HEK293 (cell line): ENCODE results near the gene CHST12.
A peak's percentile ranks its signal among the peaks of the same experiment; 100 is the strongest.

Source experiments
- CTCF ChIA-PET: fragments of 350-600 bp; formaldehyde crosslinking; extraction: SDS; loops from one replicate; lab custom pipeline; 2021; ENCODE audit warnings: antibody characterized with exemption; lab: Yijun Ruan, JAX
- POLR2A ChIA-PET: fragments of 300-600 bp; formaldehyde crosslinking; extraction: SDS; loops from one replicate; lab custom pipeline; 2020; ENCODE audit warnings: antibody characterized with exemption, inconsistent platforms; lab: Yijun Ruan, JAX
- H3K27ac ChIP-seq: fragments of 200-500 bp; sonication (Bioruptor generic); 2 replicates; pipeline ENCODE4 v1.5.1; 2014; ENCODE audit warnings: low read depth, low read length, control low read depth, inconsistent platforms; ENCODE audit errors: extremely low read depth
- H3K36me3 ChIP-seq, 2 experiments: fragments of 200-500 bp in 1 of 2; sonication (Bioruptor generic) in 1 of 2; 1 replicate in 1 of 2; 2 replicates in 1 of 2; pipeline ENCODE4 v1.5.1; 2014 to 2017; ENCODE audit warnings: inconsistent platforms in 2 of 2, low read length in 2 of 2; ENCODE audit not compliant: control insufficient read depth in 2 of 2, insufficient read depth in 1 of 2
- H3K4me1 ChIP-seq: fragments of 200-500 bp; sonication (Bioruptor generic); 2 replicates; pipeline ENCODE4 v1.5.1; 2014; ENCODE audit warnings: mild to moderate bottlenecking, low read length, inconsistent platforms; ENCODE audit not compliant: control insufficient read depth, insufficient read depth
- H3K4me3 ChIP-seq: 2 replicates; pipeline ENCODE4 v1.5.1; 2011; ENCODE audit warnings: low read depth, mild to moderate bottlenecking, control low read depth, low read length, moderate library complexity
- H3K9me3 ChIP-seq: fragments of 200-500 bp; sonication (Bioruptor generic); 2 replicates; pipeline ENCODE4 v1.5.1; 2014; ENCODE audit warnings: low read depth, low read length, inconsistent platforms; ENCODE audit not compliant: control insufficient read depth, insufficient read depth
- OVOL3 ChIP-seq: fragments of 450-650 bp; formaldehyde crosslinking; IDR thresholded peaks from 2 replicates; pipeline ENCODE4 v1.5.1; 2016; ENCODE audit warnings: missing biosample characterization, missing genetic modification characterization
- ZBTB20 ChIP-seq: fragments of 450-650 bp; formaldehyde crosslinking; IDR thresholded peaks from 2 replicates; pipeline ENCODE4 v1.5.1; 2016; ENCODE audit warnings: missing biosample characterization, missing genetic modification characterization
- ZBTB21 ChIP-seq: fragments of 450-650 bp; formaldehyde crosslinking; IDR thresholded peaks from 2 replicates; pipeline ENCODE4 v1.5.1; 2017; ENCODE audit warnings: missing biosample characterization, missing genetic modification characterization
- ZBTB48 ChIP-seq: fragments of 450-650 bp; formaldehyde crosslinking; IDR thresholded peaks from 2 replicates; pipeline ENCODE4 v1.5.1; 2016; ENCODE audit warnings: missing biosample characterization, missing genetic modification characterization
- ZBTB8A ChIP-seq: fragments of 450-650 bp; formaldehyde crosslinking; IDR thresholded peaks from 2 replicates; pipeline ENCODE4 v1.5.1; 2016; ENCODE audit warnings: missing biosample characterization, missing genetic modification characterization
- ZFP3 ChIP-seq: fragments of 450-650 bp; formaldehyde crosslinking; IDR thresholded peaks from 2 replicates; pipeline ENCODE4 v1.5.1; 2016; ENCODE audit warnings: low read depth, missing biosample characterization, missing genetic modification characterization
- ZFP69B ChIP-seq: fragments of 450-650 bp; formaldehyde crosslinking; IDR thresholded peaks from 2 replicates; pipeline ENCODE4 v1.5.1; 2016; ENCODE audit warnings: missing biosample characterization, missing genetic modification characterization
- ZNF138 ChIP-seq: fragments of 450-650 bp; formaldehyde crosslinking; IDR thresholded peaks from 2 replicates; pipeline ENCODE4 v1.5.1; 2016; ENCODE audit warnings: missing biosample characterization, missing genetic modification characterization, borderline replicate concordance
- ZNF169 ChIP-seq: fragments of 450-650 bp; formaldehyde crosslinking; IDR thresholded peaks from 2 replicates; pipeline ENCODE4 v1.5.1; 2016; ENCODE audit warnings: missing biosample characterization, missing genetic modification characterization
- ZNF2 ChIP-seq: fragments of 450-650 bp; formaldehyde crosslinking; IDR thresholded peaks from 2 replicates; pipeline ENCODE4 v1.5.1; 2016; ENCODE audit warnings: missing biosample characterization, missing genetic modification characterization
- ZNF221 ChIP-seq: fragments of 450-650 bp; formaldehyde crosslinking; IDR thresholded peaks from 2 replicates; pipeline ENCODE4 v1.5.1; 2017; ENCODE audit warnings: missing biosample characterization, missing genetic modification characterization, borderline replicate concordance
- ZNF24 ChIP-seq: fragments of 450-650 bp; formaldehyde crosslinking; IDR thresholded peaks from 2 replicates; pipeline ENCODE4 v1.5.1; 2016; ENCODE audit warnings: missing biosample characterization, missing genetic modification characterization
- ZNF266 ChIP-seq: fragments of 450-650 bp; formaldehyde crosslinking; IDR thresholded peaks from 2 replicates; pipeline ENCODE4 v1.5.1; 2016; ENCODE audit warnings: missing biosample characterization, missing genetic modification characterization, low read depth
- ZNF302 ChIP-seq: fragments of 450-650 bp; formaldehyde crosslinking; IDR thresholded peaks from 2 replicates; pipeline ENCODE4 v1.5.1; 2016; ENCODE audit warnings: missing biosample characterization, missing genetic modification characterization, low read depth
- ZNF324 ChIP-seq: fragments of 450-650 bp; formaldehyde crosslinking; IDR thresholded peaks from 2 replicates; pipeline ENCODE4 v1.5.1; 2016; ENCODE audit warnings: missing biosample characterization, missing genetic modification characterization
- ZNF366 ChIP-seq: fragments of 450-650 bp; formaldehyde crosslinking; conservative IDR thresholded peaks from 2 replicates; pipeline ENCODE4 v1.5.1; 2016; ENCODE audit warnings: missing biosample characterization, missing genetic modification characterization
- ZNF548 ChIP-seq: fragments of 450-650 bp; formaldehyde crosslinking; IDR thresholded peaks from 2 replicates; pipeline ENCODE4 v1.5.1; 2016; ENCODE audit warnings: missing biosample characterization, missing genetic modification characterization
- ZNF600 ChIP-seq: fragments of 450-650 bp; formaldehyde crosslinking; IDR thresholded peaks from 2 replicates; pipeline ENCODE4 v1.5.1; 2016; ENCODE audit warnings: missing biosample characterization, missing genetic modification characterization
- ZNF629 ChIP-seq: fragments of 450-650 bp; formaldehyde crosslinking; IDR thresholded peaks from 2 replicates; pipeline ENCODE4 v1.5.1; 2017; ENCODE audit warnings: missing biosample characterization, missing genetic modification characterization
- ZNF658 ChIP-seq: fragments of 450-650 bp; formaldehyde crosslinking; IDR thresholded peaks from 2 replicates; pipeline ENCODE4; 2016; ENCODE audit warnings: missing biosample characterization, missing genetic modification characterization
- ZNF791 ChIP-seq: fragments of 450-650 bp; formaldehyde crosslinking; IDR thresholded peaks from 2 replicates; pipeline ENCODE4 v1.5.1; 2016; ENCODE audit warnings: missing biosample characterization, missing genetic modification characterization
- ZNF843 ChIP-seq: fragments of 450-650 bp; formaldehyde crosslinking; IDR thresholded peaks from 2 replicates; pipeline ENCODE4 v1.5.1; 2016; ENCODE audit warnings: missing biosample characterization, missing genetic modification characterization
- ZSCAN23 ChIP-seq: fragments of 450-650 bp; formaldehyde crosslinking; IDR thresholded peaks from 2 replicates; pipeline ENCODE4 v1.5.1; 2016; ENCODE audit warnings: missing biosample characterization, missing genetic modification characterization
- TF ChIP-seq, protein P1 (sequence below): fragments of 450-650 bp; formaldehyde crosslinking; IDR thresholded peaks from 2 replicates; pipeline ENCODE4 v1.5.1; 2016; ENCODE audit warnings: missing biosample characterization, missing genetic modification characterization, borderline replicate concordance
- TF ChIP-seq, protein P2 (sequence below): fragments of 450-650 bp; IDR thresholded peaks from 2 replicates; pipeline ENCODE4 v1.5.1; 2018; ENCODE audit warnings: missing biosample characterization, missing genetic modification characterization
- TF ChIP-seq, protein P3 (sequence below): fragments of 450-650 bp; formaldehyde crosslinking; conservative IDR thresholded peaks from 2 replicates; pipeline ENCODE4 v1.5.1; 2016; ENCODE audit warnings: low read depth, missing biosample characterization, missing genetic modification characterization

The CHST12 gene

DNA sequence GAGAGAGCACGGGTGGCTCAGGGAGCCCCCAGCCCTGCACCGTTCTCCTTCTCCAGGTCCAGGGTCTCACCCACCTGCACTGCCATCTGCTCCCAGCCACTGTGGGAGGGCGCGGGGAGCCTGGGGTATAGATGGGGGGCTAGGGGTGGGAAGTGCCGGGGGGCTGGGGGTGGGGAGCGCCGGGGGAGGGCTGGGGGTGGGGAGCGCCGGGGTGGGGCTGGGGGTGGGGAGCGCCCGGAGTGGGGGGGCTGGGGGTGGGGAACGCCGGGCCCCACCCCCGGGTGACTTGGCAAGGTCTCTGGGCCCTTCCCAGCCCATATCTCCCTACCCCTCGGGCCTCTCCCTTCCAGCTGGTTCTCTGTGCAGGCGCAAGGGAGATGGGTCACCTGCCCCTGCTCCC lies 72.9 kb downstream of the CHST12 start, which contains the start of gene GRIFIN:
Gene GRIFIN (minus strand): TSS at position 101 of the 400 bp plus-strand sequence. CDS start 15 bp downstream, at position 86.
- TF ChIP-seq ZBTB48 (tag by site-specific recombination), result no peak
- ChIA-PET CTCF (interaction anchor here (0.6 kb wide), 2 partner anchors 194 to 242 kb away, joined by 3 to 4 read pairs; no protein-coding TSS in a partner anchor), POLR2A (no interaction called here)
- no peak within 1 kb of the TSS for H3K27ac ChIP-seq
- H3K9me3 ChIP-seq, result no peaks in the 10 kb centered on the region
- no peaks in the 10 kb centered on the region for H3K36me3 ChIP-seq
- no peak within 1 kb of the TSS for H3K4me3 ChIP-seq
- H3K4me1 ChIP-seq, result no peaks in the 10 kb centered on the region

DNA sequence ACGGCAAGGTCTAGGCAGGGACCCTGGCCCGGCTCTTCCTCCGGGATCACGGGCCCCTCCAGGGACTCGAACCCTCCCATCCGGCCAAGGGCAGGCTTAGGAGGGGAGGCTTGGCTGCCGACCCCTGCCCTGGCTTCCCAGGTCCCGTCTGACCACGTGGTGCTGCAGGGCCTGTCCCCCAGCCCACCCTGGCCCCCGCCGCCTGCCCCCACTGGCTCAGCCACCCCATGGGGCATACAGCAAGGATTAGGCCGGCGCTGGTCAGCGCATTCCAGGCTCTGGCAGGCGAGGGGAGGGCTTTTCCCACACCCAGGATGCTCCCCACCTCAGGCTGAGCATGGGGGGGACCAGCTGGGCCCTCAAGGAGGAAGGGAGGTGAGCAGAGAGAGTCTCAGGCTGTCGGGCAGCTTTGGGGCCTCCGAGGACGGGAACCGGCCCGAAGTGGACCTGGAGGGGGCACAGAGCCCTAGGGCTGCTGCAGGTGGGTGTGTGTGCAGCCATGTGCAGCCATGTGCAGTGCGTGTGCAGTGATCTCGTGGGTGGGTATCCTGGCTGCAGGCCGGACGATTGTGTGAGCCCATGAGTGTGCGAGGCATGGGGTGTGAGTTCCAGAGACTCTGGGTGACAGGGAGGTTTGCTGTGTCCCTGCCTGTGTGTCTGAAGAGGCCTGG lies 73.5 kb downstream of the CHST12 start:
- Histone ChIP-seq H3K27ac (no peak overlapping the region), H3K36me3 (no peaks in the 10 kb centered on the region), H3K4me3 (no peak overlapping the region), H3K9me3 (no peaks in the 10 kb centered on the region), H3K4me1 (no peaks in the 10 kb centered on the region)
- CTCF ChIA-PET, result interaction anchor here (0.6 kb wide), 1 partner anchor 242 kb away, joined by 3 read pairs; no protein-coding TSS in a partner anchor
- POLR2A ChIA-PET, result no interaction called here
- TF ChIP-seq ZNF548 (tag by site-specific recombination), result no peak
- no peak for TF ChIP-seq ZNF138 (tag by site-specific recombination)
- TF ChIP-seq ZNF629 (tag by site-specific recombination), result no peak
- TF ChIP-seq, protein P1, sequence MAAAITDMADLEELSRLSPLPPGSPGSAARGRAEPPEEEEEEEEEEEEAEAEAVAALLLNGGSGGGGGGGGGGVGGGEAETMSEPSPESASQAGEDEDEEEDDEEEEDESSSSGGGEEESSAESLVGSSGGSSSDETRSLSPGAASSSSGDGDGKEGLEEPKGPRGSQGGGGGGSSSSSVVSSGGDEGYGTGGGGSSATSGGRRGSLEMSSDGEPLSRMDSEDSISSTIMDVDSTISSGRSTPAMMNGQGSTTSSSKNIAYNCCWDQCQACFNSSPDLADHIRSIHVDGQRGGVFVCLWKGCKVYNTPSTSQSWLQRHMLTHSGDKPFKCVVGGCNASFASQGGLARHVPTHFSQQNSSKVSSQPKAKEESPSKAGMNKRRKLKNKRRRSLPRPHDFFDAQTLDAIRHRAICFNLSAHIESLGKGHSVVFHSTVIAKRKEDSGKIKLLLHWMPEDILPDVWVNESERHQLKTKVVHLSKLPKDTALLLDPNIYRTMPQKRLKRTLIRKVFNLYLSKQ, result no peak
- TF ChIP-seq, protein P2, sequence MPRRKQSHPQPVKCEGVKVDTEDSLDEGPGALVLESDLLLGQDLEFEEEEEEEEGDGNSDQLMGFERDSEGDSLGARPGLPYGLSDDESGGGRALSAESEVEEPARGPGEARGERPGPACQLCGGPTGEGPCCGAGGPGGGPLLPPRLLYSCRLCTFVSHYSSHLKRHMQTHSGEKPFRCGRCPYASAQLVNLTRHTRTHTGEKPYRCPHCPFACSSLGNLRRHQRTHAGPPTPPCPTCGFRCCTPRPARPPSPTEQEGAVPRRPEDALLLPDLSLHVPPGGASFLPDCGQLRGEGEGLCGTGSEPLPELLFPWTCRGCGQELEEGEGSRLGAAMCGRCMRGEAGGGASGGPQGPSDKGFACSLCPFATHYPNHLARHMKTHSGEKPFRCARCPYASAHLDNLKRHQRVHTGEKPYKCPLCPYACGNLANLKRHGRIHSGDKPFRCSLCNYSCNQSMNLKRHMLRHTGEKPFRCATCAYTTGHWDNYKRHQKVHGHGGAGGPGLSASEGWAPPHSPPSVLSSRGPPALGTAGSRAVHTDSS (tag by site-specific recombination), result no peak
- TF ChIP-seq ZNF658, result no peak
- TF ChIP-seq ZNF169 (tag by site-specific recombination), result no peak
- TF ChIP-seq ZNF2, result no peak
- TF ChIP-seq ZNF221, result no peak
- no peak for TF ChIP-seq ZNF24
- no peak for TF ChIP-seq ZNF324
- no peak for TF ChIP-seq ZNF302 (tag by site-specific recombination)
- TF ChIP-seq ZBTB8A, result no peak
- no peak for TF ChIP-seq ZFP3 (tag by site-specific recombination)
- TF ChIP-seq ZSCAN23 (tag by site-specific recombination), result no peak
- no peak for TF ChIP-seq ZBTB21
- TF ChIP-seq ZBTB20 (tag by site-specific recombination), result no peak

DNA sequence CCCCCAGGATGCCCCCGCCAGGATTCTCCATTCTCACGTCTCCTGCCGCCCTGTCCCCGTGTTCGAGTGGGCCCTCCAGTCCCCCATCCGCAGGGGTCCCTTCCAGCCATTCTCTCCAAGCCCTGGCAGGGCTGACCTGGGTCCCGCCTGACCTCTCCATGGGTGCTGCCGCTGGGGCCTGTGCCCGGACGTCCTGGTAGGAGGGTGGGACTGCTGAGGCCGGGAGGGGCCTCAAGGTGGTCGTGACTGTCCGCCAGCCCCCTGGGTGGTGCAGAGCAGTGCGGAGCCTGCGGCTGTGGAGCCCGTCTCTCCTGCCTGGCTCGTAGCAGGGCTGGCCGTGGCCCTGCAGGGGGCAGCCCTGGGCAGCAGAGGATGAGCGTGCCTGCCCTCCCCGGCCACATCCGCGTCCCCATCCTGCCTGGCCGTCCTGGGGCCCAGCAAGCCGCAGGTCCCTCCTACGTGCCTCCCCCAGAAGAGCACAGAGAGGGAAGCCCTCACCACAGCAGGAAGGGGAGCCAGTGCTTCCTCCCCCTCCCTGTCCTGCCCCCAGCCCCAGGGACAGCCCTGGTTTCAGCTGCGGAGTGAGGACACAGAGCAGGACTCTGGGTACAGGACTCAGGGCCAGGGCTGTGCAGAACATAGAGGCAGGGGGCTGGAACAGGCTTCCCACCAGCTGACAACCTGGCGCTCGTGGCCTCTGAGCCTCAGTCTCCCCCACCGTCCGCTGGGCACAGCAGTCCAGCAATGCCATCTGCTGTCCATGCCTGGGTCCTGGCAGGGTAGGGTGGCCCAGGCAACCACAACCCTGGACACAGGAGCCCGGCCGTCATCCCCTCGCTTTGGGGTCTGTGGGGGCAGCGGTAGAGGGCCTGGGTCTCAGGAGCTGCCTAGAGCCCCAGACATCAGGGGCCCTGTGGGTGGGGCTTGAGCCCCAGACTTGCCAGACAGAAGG lies 74.3 kb downstream of the CHST12 start:
- ChIA-PET CTCF (interaction anchor here (0.7 to 1.3 kb wide), 3 partner anchors 8 to 1575 kb away, joined by 3 to 6 read pairs (median 3); no protein-coding TSS in a partner anchor), POLR2A (no interaction called here)
- Histone ChIP-seq H3K36me3 (no peaks in the 10 kb centered on the region), H3K4me1 (no peaks in the 10 kb centered on the region), H3K27ac (no peak overlapping the region), H3K4me3 (no peak overlapping the region), H3K9me3 (no peaks in the 10 kb centered on the region)
- no peak for TF ChIP-seq ZNF266
- TF ChIP-seq ZNF600 (tag by site-specific recombination), result 0 out of 2 replicates have a peak, but pooled peaks have one; percentile 33
- no peak for TF ChIP-seq ZNF843 (tag by site-specific recombination)
- TF ChIP-seq ZNF366, result no peak
- no peak for TF ChIP-seq OVOL3 (tag by site-specific recombination)
- no peak for TF ChIP-seq ZNF2
- TF ChIP-seq, protein P3, sequence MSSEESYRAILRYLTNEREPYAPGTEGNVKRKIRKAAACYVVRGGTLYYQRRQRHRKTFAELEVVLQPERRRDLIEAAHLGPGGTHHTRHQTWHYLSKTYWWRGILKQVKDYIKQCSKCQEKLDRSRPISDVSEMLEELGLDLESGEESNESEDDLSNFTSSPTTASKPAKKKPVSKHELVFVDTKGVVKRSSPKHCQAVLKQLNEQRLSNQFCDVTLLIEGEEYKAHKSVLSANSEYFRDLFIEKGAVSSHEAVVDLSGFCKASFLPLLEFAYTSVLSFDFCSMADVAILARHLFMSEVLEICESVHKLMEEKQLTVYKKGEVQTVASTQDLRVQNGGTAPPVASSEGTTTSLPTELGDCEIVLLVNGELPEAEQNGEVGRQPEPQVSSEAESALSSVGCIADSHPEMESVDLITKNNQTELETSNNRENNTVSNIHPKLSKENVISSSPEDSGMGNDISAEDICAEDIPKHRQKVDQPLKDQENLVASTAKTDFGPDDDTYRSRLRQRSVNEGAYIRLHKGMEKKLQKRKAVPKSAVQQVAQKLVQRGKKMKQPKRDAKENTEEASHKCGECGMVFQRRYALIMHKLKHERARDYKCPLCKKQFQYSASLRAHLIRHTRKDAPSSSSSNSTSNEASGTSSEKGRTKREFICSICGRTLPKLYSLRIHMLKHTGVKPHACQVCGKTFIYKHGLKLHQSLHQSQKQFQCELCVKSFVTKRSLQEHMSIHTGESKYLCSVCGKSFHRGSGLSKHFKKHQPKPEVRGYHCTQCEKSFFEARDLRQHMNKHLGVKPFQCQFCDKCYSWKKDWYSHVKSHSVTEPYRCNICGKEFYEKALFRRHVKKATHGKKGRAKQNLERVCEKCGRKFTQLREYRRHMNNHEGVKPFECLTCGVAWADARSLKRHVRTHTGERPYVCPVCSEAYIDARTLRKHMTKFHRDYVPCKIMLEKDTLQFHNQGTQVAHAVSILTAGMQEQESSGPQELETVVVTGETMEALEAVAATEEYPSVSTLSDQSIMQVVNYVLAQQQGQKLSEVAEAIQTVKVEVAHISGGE, result no peak
- no peak for TF ChIP-seq ZFP69B (tag by site-specific recombination)
- no peak for TF ChIP-seq ZNF791
